DMS79 (cell line): Measurements from ENCODE around the gene CDH12.
"Not testable (repeated sequence)": the region's sequence is repeated elsewhere in the genome, so short reads cannot be mapped to it uniquely, and the experiment has no call there.

Experiments used
- DNase-seq: peaks from one replicate; lab custom pipeline; 2025; lab: John Stamatoyannopoulos, UW

CDH12 gene

GRCh38 chr5:22151801-22152200 lies 701.3 kb downstream of the CDH12 start:
- not testable (repeated sequence) for DNase-seq

DNA sequence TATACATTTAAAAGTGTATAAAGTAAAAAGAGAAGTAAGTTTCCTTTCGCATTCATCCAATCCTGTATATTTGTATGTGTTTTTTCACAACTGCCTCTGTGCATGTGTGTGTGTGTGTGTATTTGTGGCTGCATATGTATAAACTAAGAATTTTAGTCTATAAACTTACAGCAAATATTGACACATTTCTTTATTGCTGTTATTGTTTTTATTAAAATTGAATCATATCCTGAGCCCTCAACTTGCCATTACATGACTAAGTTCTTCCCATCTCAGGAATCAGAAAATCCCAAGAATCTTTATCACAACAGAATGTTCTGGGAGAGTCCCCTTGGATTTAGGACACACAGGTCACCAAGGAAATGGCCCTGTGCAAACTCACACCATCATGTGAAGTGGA lies 712.7 kb downstream of the CDH12 start:
- not testable (repeated sequence) for DNase-seq

DNA sequence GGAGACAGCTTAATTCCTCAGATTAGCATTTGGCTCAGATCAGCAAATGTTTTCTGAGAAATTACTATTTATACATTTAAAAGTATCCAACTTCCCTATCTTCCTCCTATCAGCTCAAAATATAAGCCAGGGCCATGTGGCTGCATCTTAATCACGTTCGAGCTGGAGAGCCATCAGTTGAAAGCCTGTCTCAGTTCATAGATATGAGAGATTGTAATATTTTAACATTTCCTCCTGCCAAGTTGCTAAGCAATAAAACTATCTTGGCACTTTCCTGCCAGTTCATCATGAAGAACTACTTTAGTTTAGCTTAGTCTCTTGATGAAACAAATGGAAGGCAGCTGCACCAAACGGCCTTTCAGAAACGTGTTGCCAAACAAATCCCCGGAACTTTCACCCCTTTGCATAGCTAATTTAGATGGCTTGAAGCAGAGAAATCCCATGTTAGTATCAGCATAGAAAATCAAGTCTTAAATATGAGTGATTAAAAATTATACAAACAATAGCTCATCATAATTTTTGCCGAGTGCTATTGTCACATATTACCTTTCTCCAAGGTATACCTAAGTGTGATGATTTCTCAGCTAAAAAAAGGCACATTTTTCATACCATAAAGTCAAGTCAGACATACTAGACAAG lies 713.4 kb downstream of the CDH12 start:
- DNase-seq = not testable (repeated sequence)

DNA sequence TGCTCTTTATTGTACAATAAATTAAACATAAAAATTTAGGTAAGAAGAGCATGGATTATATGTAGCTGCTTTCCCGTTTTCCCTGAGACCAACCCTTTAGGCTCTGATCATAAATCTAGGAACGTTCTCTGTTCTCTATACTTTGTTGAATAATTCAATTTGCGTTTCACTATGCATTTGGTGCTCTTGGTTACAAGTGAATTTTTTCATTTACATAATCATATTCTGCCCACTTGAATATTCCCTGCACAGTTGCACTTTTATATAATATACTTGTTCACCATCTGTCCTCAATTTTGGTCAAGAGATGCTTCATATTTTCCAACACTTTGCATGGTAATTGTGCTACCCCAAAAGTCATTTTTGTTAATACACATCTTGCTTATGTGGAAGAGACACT lies 741.8 kb downstream of the CDH12 start:
- DNase-seq = no peak

DNA sequence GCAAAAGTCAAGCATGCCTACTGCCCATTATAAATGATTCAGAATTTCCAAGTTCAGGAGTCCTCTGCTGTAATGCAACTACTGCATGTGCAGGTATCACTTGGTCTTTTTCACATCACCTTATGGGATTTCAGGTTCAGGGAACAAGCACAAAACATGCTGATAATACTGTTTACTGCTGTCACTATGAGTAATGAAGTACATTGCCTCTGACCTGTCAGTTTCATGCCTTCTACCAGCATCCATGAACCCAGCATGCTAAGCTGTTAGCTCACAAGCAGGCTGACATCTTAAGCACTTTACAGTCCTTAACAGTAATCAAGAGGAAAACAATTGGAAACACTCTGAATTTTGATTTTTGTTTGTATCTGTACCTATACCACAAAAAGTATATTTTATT lies 743.8 kb downstream of the CDH12 start:
- no peak for DNase-seq

DNA sequence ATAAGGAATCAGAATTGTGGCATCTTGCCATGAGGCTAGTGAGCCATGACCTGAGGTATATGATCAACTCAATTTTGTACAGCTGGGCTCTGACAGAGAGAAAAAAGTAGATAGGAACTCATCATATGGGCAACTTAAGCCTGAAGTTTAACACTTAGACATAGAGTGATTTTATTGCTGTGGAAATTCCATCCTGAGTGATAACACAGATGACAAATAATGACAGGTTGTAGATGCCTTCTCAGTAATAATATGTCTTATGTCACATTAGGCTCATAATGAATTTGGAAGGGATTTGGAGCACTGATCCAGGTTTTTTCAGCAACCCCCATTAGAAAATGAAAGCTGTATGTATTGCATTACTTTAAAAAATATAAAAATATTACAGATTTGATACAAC lies 744.6 kb downstream of the CDH12 start:
- DNase-seq = no peak

- no peak for DNase-seq
Measured at GRCh38 chr5:22102823-22103359, 750.3 kb downstream of the CDH12 start.

DNA sequence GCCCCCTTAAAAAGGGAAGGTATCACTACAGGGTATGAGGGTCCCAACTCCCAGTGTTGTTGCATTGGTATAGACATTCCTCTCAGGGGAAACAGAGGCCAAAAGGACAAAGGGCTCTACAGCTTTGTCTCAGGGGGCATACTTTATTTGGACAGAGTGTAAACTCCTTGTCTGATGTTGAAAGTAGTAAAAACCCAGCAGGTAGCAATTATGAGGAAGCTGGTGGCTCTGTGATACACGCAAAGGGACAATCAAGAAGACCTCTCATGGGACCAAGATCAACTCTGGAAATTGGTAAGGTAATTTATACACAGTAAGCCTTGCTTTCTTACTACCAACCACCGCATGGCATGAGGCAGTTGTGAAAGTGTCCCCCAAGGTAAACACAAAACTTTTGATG lies 764.6 kb downstream of the CDH12 start:
- DNase-seq = no peak

- no peak for DNase-seq
Measured at GRCh38 chr5:22079566-22079965, 773.6 kb downstream of the CDH12 start.

DNA sequence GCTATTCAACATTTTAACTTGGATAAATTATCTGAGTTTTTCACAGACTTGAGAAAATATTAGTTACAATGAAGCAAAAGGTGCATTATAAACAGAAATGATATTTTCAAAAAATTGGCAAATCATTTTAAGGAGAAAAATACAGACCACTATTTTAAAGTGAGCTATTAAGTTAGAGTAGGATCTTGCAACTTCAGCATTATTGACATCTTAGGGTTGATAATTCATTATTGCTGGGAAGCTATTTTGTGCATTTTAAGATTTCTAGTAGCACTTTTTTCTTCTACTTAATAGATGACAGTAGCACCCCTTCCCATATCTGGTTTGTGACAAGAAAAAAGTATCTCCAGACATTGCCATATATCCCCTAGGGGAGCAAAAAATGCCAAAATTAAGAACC lies 774.1 kb downstream of the CDH12 start:
- no peak for DNase-seq

GRCh38 chr5:22076586-22076985 lies 776.6 kb downstream of the CDH12 start:
- no peak for DNase-seq

- no peak for DNase-seq
Measured at GRCh38 chr5:22070186-22070728, 782.9 kb downstream of the CDH12 start.

- DNase-seq = no peak
Measured at GRCh38 chr5:22063717-22064116, 789.4 kb downstream of the CDH12 start.

DNA sequence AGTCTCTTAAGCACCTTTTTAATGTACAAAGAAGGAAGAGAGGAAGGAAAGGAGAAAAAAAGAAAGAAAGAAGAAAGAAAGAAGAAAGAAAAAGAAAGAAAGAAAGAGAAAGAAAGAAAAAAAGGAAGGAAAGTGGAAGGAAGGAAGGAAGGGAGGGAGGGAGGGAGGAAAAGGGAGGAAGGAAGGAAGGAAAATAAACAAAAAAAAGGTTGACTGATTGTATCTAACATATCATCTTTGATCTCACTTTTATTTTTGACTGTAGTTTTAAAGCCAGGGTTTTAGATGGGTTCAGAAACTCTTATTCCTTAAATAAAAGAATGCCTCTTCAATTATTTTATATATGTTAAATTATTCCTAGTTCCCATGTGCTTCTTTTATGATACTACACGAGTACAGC lies 794.5 kb downstream of the CDH12 start:
- no peak for DNase-seq

DNA sequence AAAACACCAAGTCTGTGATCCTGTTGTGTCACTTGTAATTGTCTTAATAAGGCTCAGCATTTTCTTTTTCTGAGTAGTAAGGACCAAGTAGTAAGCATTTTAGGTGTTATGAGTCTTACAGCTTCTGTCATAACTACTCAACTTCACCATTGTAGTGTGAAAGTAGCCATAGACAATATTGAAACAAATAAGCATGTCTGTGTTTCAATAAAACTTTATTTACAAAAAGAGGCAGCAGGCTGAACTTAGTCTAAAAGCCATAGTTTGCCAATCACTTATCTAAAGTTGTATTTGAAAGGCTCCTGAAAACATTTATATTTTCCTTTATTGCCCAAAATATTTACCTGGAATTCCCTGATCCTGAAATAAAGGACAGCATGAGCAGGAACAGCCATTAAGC lies 796.1 kb downstream of the CDH12 start:
- DNase-seq = no peak

DNA sequence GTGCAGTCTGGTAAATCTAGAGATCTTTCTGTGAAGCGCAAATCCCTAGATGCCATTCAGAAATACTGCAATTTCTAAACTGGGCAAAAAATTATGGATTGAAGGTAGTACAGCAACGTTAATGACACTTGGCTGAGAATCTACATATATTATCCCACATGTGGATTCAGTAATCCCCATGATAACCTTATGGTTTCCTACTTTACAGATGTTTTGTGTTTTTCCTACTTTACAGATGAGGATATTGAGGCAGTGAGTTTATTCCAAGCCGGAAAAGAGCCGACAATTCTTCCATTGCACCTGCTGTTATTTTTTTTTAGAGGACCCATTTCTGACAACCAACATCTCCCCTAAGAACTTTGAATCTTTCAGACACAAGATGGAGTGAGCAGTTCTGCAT lies 796.5 kb downstream of the CDH12 start:
- DNase-seq = no peak

- no peak for DNase-seq
Measured at GRCh38 chr5:22053195-22053594, 799.9 kb downstream of the CDH12 start.

GRCh38 chr5:22051881-22052280 lies 801.3 kb downstream of the CDH12 start:
- DNase-seq = no peak

- DNase-seq = no peak
Measured at GRCh38 chr5:22050931-22051330, 802.2 kb downstream of the CDH12 start.

DNA sequence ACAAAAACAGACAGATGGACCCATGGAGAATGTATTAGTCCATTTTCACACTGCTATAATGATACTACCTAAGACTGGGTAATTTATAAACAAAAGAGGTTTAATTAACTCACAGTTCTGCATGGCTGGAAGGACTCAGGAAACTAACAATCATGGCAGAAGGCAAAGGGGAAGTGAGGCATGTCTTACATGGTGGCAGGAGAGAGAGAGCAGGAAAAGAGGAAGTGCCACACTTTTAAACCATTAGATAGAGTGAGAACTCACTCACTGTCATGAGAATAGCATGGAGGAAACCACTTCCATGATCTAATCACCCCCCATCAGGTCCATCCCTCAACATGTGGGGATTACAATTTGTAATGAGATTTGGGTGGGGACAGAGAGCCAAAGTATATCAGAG lies 808.9 kb downstream of the CDH12 start:
- DNase-seq = no peak

- no peak for DNase-seq
Measured at GRCh38 chr5:22036061-22036460, 817.1 kb downstream of the CDH12 start.

DNA sequence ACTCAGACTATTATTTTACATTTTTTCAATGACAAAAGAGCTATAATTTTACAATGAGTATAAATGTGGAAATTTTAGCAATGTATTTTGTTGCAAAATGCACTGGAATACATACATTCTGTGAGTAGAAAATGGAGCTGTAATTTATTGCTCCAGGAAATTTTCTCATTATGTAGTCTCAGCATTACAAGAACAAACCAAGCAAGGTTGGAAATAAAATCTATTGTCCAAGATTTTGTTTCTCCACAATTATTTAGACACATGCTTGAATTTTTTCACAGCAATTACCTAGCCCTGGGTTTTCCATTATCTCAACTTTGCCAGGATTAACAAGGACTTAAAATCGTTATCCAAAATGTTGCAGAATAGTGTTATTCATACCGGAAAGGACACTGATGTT lies 820.1 kb downstream of the CDH12 start:
- DNase-seq = no peak

- DNase-seq = no peak
Measured at GRCh38 chr5:22023784-22024183, 829.4 kb downstream of the CDH12 start.

- DNase-seq = not testable (repeated sequence)
Measured at GRCh38 chr5:22012893-22013292, 840.3 kb downstream of the CDH12 start.
